Mucosa of descending colon (tissue), 3 donors: ENCODE data around the gene FAM83C. TPM values are rescaled to one million over a fixed set of nuclear protein-coding genes. Genes with fewer than 3 reads are reported as not detected.

Experiments
- ATAC-seq: fragments of 200-7000 bp; cut with Tn5 transposase; one replicate; pipeline ENCODE4 v1.9.1; 2020; ENCODE audit warnings: mild to moderate bottlenecking, moderate library complexity
- DNase-seq, 3 donors: peaks; one replicate each; pipeline ENCODE4 v3.0.0-alpha.2; 2020
- H3K36me3 ChIP-seq: fragments of 200-600 bp; one replicate; pipeline ENCODE4 v1.8.0; 2021; ENCODE audit warnings: low read depth, mild to moderate bottlenecking
- H3K4me1 ChIP-seq: fragments of 200-600 bp; one replicate; pipeline ENCODE4 v1.8.0; 2021; ENCODE audit warnings: low read depth, mild to moderate bottlenecking
- H3K4me3 ChIP-seq: fragments of 200-600 bp; one replicate; pipeline ENCODE4 v1.8.0; 2021; ENCODE audit warnings: mild to moderate bottlenecking
- H3K9me3 ChIP-seq: fragments of 200-600 bp; one replicate; pipeline ENCODE4 v1.8.0; 2021; ENCODE audit warnings: mild to moderate bottlenecking
- CTCF ChIP-seq: fragments of 200-600 bp; IDR thresholded peaks from one replicate; pipeline ENCODE4 v1.8.0; 2022; ENCODE audit warnings: antibody characterized with exemption, mild to moderate bottlenecking
- intact Hi-C, 2 donors: fragments of 100-400 bp; cut with DNase I in 1 of 2; cut with micrococcal nuclease in 1 of 2; formaldehyde crosslinking; loops; one replicate each; pipeline versions ENCODE4 v1.11.0 to v1.11.1; 2022; cut with DNase I, micrococcal nuclease
- total RNA-seq, 3 donors: library from RNA; stranded (reverse); fragmentation: NEBNext Ultra II Directional in 2 of 3; extraction: Animal tissue kit (Norgen Biotek cat#: 25700) in 2 of 3; gene quantifications; one replicate each; pipeline versions ENCODE4 v1.2.1 to v1.2.4, GENCODE V29; 2021 to 2023
- donor health status: DM: no; HTN: no; CAD: no; lungs with moderate emphysema.
- donor health status: DM: no; HTN: no; CAD: no.
- donor health status: DM: no; HTN: yes; CAD: no.

Gene FAM83C
- total RNA-seq, 3 donors from 2014 or later: 0.13 to 0.41 TPM; not detected in 1

- ATAC-seq: no peak
- no peaks in the 10 kb centered on the region for H3K9me3 ChIP-seq
- H3K36me3 ChIP-seq: peaks cover 4% of the 10 kb centered on the region
Observed at GRCh38 chr20:35276408-35276807, 15.8 kb downstream of the FAM83C start.

GRCh38 chr20:35275741-35276251 lies 16.4 kb downstream of the FAM83C start:
- DNase-seq (no peak), ATAC-seq (no peak)
- TF ChIP-seq CTCF: no peak
- H3K4me1 ChIP-seq: peaks cover 15% of the 10 kb centered on the region
- H3K36me3 ChIP-seq: peaks cover 4% of the 10 kb centered on the region
- no peak overlapping the region for H3K4me3 ChIP-seq
- intact Hi-C loops: no loop called here
- no peaks in the 10 kb centered on the region for H3K9me3 ChIP-seq

More at GRCh38 chr20:35276408-35276807, 15.8 kb downstream of the FAM83C start:
- DNase-seq: no peak
- Histone ChIP-seq H3K4me3 (no peak overlapping the region), H3K4me1 (peaks cover 15% of the 10 kb centered on the region)
- TF ChIP-seq CTCF: no peak
- intact Hi-C loops: no loop called here

- H3K4me1 ChIP-seq: peaks cover 15% of the 10 kb centered on the region
- DNase-seq: no peak
- no peaks in the 10 kb centered on the region for H3K9me3 ChIP-seq
- no peak overlapping the region for H3K4me3 ChIP-seq
- intact Hi-C loops: no loop called here
- no peak for ATAC-seq
- no peak for TF ChIP-seq CTCF
- H3K36me3 ChIP-seq: peaks cover 4% of the 10 kb centered on the region
Observed at GRCh38 chr20:35274172-35275092, 17.8 kb downstream of the FAM83C start.

- DNase-seq (no peak), ATAC-seq (no peak)
- H3K4me3 ChIP-seq: no peak overlapping the region
- H3K4me1 ChIP-seq: peaks cover 15% of the 10 kb centered on the region
- TF ChIP-seq CTCF: no peak
- H3K36me3 ChIP-seq: peaks cover 4% of the 10 kb centered on the region
- intact Hi-C loops: no loop called here
- no peaks in the 10 kb centered on the region for H3K9me3 ChIP-seq
Observed at GRCh38 chr20:35273449-35274171, 18.6 kb downstream of the FAM83C start.

- no peaks in the 10 kb centered on the region for H3K9me3 ChIP-seq
- ATAC-seq: no peak
- H3K4me3 ChIP-seq: no peak overlapping the region
- peaks cover 13% of the 10 kb centered on the region for H3K4me1 ChIP-seq
- intact Hi-C loops: no loop called here
- DNase-seq: no peak
- peaks cover 4% of the 10 kb centered on the region for H3K36me3 ChIP-seq
- TF ChIP-seq CTCF: no peak
Observed at GRCh38 chr20:35271904-35272303, 20.3 kb downstream of the FAM83C start.
